A549 (cell line): ENCODE results near the gene ST8SIA4. TPM values are rescaled to one million over a fixed set of nuclear protein-coding genes. Genes with fewer than 3 reads are reported as not detected.

Experiments
- ATAC-seq, 2 experiments: fragments of 200-7000 bp in 1 of 2; fragments of >200 bp in 1 of 2; cut with Nextera tagmentation in 1 of 2; cut with Tn5 transposase in 1 of 2; 3 replicates each; pipeline versions ENCODE4 v1.8.0 to v1.9.1; 2018 to 2020; ENCODE audit warnings: mild to moderate bottlenecking in 1 of 2, moderate library complexity in 1 of 2
- CTCF ChIA-PET: fragments of 300-600 bp; sonication (Branson Sonifier 250); formaldehyde crosslinking; extraction: SDS; loops from one replicate; lab custom pipeline; 2021; ENCODE audit warnings: antibody characterized with exemption, inconsistent platforms; lab: Yijun Ruan, JAX
- POLR2A ChIA-PET: fragments of 350-600 bp; formaldehyde crosslinking; extraction: SDS; loops from one replicate; lab custom pipeline; 2021; ENCODE audit warnings: antibody characterized with exemption, inconsistent platforms; lab: Yijun Ruan, JAX
- DNase-seq, 2 experiments: peaks; one replicate each; pipeline versions ENCODE4 v3.0.0 to v3.0.0-alpha.2; 2011 to 2016; ENCODE audit warnings: low read depth in 1 of 2, low spot score in 1 of 2
- FAIRE-seq: peaks from 2 replicates; lab custom pipeline; 2011; peaks lifted over from hg19 to GRCh38; lab: Jason Lieb, UNC
- H3K27ac ChIP-seq, 2 experiments: fragments of >200 bp; sonication (Bioruptor Twin); formaldehyde crosslinking; 3 replicates each; pipeline ENCODE4 v1.5.1; 2016 to 2017
- H3K4me1 ChIP-seq: fragments of >200 bp; sonication (Bioruptor Twin); formaldehyde crosslinking; 3 replicates; pipeline ENCODE4 v1.6.1; 2016
- H3K4me2 ChIP-seq: fragments of >200 bp; sonication (Bioruptor Twin); formaldehyde crosslinking; 3 replicates; pipeline ENCODE4 v1.6.1; 2016
- H3K4me3 ChIP-seq: fragments of >200 bp; sonication (Bioruptor Twin); formaldehyde crosslinking; 3 replicates; pipeline ENCODE4 v1.5.1; 2016
- H3K9me3 ChIP-seq: fragments of >200 bp; sonication (Bioruptor Twin); formaldehyde crosslinking; 3 replicates; pipeline ENCODE4 v1.6.1; 2016
- E2F6 ChIP-seq: IDR thresholded peaks from 2 replicates; pipeline ENCODE4 v1.6.1; 2012; ENCODE audit warnings: low read depth, borderline replicate concordance
- GATA3 ChIP-seq: IDR thresholded peaks from 2 replicates; pipeline ENCODE4 v1.6.1; 2012; ENCODE audit warnings: borderline replicate concordance
- JUNB ChIP-seq: fragments of >200 bp; sonication (Bioruptor Twin); formaldehyde crosslinking; IDR thresholded peaks from 2 replicates; pipeline ENCODE4 v1.6.1; 2016
- MAX ChIP-seq: IDR thresholded peaks from 2 replicates; pipeline ENCODE4 v1.6.1; 2012
- PBX3 ChIP-seq: IDR thresholded peaks from 2 replicates; pipeline ENCODE4 v1.6.1; 2012
- POLR2A ChIP-seq: IDR thresholded peaks from 2 replicates; pipeline ENCODE4 v1.6.1; 2012; ENCODE audit warnings: mild to moderate bottlenecking, low read length
- TFCP2L1 ChIP-seq: fragments of 250-450 bp; sonication (Bioruptor Pico); IDR thresholded peaks from 2 replicates; pipeline ENCODE4 v1.5.0; 2021; ENCODE audit warnings: mild to moderate bottlenecking
- WGBS: methylation state at CpG from one replicate; pipeline ENCODE4 v1.1.6; 2017; ENCODE audit errors: missing lambda C conversion rate; 5-methylcytosine and 5-hydroxymethylcytosine counted together
- polyA plus RNA-seq, 4 experiments: library from polyadenylated mRNA; depleted of rRNA in 3 of 4; stranded (reverse); fragments of >200 nt; fragmentation: RNase III in 1 of 4; extraction: RNeasy Plus Mini Kit Qiagen cat#74134 plus additional on column Dnase treatment in 1 of 4; gene quantifications; 2 replicates in 3 of 4; 3 replicates in 1 of 4; pipeline ENCODE4 v1.2.3, GENCODE V29; 2011 to 2017
- TF ChIP-seq, protein P1 (sequence below): fragments of 200-600 bp; sonication (generic); IDR thresholded peaks from 2 replicates; pipeline ENCODE4 v1.6.1; 2016; ENCODE audit warnings: antibody characterized with exemption, mild to moderate bottlenecking, moderate library complexity

Gene ST8SIA4
- polyA plus RNA-seq, 2 of the 4 experiments (the other 2 are of a cell fraction), result 0.85 to 7.1 TPM

GRCh38 chr5:100902440-100903038 lies 543 bp downstream of the ST8SIA4 start:
- POLR2A ChIA-PET, result interaction anchor here (1.3 kb wide), 1 partner anchor 189 kb away, joined by 7 read pairs; no protein-coding TSS in a partner anchor
- peak in 1 of 2 experiments; percentile 16 for DNase-seq
- CTCF ChIA-PET, result interaction anchor here (0.6 to 1.4 kb wide), 3 partner anchors 128 to 304 kb away, joined by 3 to 7 read pairs (median 3); no protein-coding TSS in a partner anchor
- WGBS, result under 1% methylated on average over 12 of the region's 14 CpGs
- H3K4me2 ChIP-seq, result peak overlapping the region; percentile 91
- no peaks in the 10 kb centered on the region for H3K9me3 ChIP-seq
- 0 out of 2 replicates have a peak, but pooled peaks have one; percentile 5 for TF ChIP-seq MAX
- TF ChIP-seq PBX3, result no peak
- TF ChIP-seq, all 56 proteins: peak for 1
- Histone ChIP-seq H3K4me1 (peaks cover 11% of the 10 kb centered on the region; the same call in 1 of the 3 replicates), H3K4me3 (peak overlapping the region; percentile 63), H3K27ac (no peak overlapping the region; a peak in 2 of 6 replicates)
- ATAC-seq (peak; percentile 29 to 30; a peak in 3 of 6 replicates), FAIRE-seq (peak; percentile 43)

DNA sequence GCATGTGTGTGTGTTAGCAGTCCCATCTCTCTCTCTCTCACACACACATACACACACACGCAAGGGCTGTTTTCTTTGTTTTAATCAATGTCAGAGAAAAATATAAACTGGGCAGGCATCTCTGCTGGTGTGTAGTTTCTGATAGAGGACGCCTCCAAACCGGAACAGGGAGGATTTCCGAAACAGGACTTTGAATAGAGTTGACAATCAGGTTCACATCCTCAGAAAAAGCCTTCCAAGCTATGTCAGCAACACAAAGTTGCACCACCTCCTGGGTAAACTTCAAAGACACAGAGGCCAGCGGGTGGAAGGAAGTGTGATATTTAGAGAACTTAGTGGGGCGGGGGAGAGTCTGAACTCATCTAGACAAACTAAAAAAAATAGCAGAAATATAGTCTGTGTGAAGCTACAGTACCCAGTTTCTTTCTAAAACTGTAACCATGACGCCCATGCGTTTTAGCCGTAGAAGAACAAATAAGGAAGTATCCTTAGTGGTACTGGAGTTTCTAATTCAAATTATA lies 1.2 kb downstream of the ST8SIA4 start:
- WGBS, result 3% methylated on average over 9 of the region's 9 CpGs
- FAIRE-seq (no peak), DNase-seq (peak in 1 of 2 experiments; percentile 32), ATAC-seq (peak; percentile 7; a peak in 5 of 6 replicates)
- Histone ChIP-seq H3K27ac (no peak overlapping the region), H3K4me2 (peak overlapping the region; percentile 91), H3K9me3 (no peaks in the 10 kb centered on the region), H3K4me3 (peak overlapping the region; percentile 63), H3K4me1 (peaks cover 11% of the 10 kb centered on the region; the same call in 1 of the 3 replicates)
- CTCF ChIA-PET, result interaction anchor here (0.6 to 1.4 kb wide), 2 partner anchors 127 to 305 kb away, joined by 3 to 7 read pairs; no protein-coding TSS in a partner anchor
- POLR2A ChIA-PET, result no interaction called here
- no peak for TF ChIP-seq JUNB
- no peak for TF ChIP-seq MAX
- TF ChIP-seq GATA3, result no peak

DNA sequence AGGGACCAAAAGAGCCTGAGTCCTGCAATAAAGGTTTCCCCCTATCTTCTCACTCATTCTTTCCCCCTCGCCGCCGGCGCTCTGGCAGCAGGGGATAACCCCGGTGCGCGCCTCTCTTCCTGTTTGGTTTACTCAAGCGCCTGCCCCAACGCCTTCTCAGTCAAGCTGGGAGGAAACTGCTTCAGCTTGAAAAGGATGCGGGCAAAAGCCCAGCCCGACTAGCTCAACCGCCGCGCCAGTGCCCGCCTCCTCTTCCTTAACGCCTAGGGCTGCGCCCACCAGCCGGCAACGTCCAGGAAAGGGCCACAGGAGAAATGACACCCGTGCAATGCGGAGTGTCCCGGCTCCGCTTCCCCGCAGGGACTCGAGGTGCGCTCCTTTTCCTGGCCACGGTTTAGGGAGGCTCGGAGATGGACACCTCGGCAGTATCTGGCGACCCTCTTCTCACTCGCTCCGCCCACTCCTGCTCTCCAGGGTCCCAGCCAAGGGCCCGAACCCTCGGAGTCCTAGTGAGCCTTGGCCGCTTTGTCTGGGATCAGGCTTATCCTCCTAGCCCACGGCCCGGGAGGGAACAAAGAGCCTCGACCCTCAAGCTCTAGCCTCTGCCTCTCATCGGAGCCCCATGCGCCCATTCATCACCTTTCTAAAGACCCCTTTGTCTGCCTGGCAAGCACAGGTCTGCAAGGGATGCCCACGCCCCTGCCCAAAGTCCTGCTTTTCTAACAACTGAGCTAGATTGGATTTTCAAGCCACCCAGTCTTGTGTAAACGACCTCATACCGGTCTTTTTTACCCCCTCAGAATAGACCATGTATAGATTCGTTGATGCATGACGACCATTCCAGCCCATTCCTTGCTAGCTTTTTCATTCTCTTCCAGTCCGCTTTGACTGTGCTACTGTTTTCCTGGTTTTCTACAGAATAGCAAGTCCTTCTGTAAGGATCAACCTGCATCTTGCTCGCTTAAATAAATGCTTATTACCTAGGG lies 2.0 kb downstream of the ST8SIA4 start:
- ChIA-PET CTCF (interaction anchor here (0.7 to 1.6 kb wide), 5 partner anchors 12 to 366 kb away, joined by 3 to 7 read pairs (median 4); partner anchors contain the start of gene FAM174A), POLR2A (no interaction called here)
- peaks cover 11% of the 10 kb centered on the region; the same call in 1 of the 3 replicates for H3K4me1 ChIP-seq
- TF ChIP-seq E2F6 (0 out of 2 replicates have a peak, but pooled peaks have one; percentile 25), TFCP2L1 (CRISPR knock-in tag) (no peak), POLR2A (0 out of 2 replicates have a peak, but pooled peaks have one; percentile 21)
- TF ChIP-seq, protein P1, sequence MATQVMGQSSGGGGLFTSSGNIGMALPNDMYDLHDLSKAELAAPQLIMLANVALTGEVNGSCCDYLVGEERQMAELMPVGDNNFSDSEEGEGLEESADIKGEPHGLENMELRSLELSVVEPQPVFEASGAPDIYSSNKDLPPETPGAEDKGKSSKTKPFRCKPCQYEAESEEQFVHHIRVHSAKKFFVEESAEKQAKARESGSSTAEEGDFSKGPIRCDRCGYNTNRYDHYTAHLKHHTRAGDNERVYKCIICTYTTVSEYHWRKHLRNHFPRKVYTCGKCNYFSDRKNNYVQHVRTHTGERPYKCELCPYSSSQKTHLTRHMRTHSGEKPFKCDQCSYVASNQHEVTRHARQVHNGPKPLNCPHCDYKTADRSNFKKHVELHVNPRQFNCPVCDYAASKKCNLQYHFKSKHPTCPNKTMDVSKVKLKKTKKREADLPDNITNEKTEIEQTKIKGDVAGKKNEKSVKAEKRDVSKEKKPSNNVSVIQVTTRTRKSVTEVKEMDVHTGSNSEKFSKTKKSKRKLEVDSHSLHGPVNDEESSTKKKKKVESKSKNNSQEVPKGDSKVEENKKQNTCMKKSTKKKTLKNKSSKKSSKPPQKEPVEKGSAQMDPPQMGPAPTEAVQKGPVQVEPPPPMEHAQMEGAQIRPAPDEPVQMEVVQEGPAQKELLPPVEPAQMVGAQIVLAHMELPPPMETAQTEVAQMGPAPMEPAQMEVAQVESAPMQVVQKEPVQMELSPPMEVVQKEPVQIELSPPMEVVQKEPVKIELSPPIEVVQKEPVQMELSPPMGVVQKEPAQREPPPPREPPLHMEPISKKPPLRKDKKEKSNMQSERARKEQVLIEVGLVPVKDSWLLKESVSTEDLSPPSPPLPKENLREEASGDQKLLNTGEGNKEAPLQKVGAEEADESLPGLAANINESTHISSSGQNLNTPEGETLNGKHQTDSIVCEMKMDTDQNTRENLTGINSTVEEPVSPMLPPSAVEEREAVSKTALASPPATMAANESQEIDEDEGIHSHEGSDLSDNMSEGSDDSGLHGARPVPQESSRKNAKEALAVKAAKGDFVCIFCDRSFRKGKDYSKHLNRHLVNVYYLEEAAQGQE, result no peak
- peak overlapping the region; percentile 63 for H3K4me3 ChIP-seq
- WGBS, result 1% methylated on average over 27 of the region's 47 CpGs
- no peaks in the 10 kb centered on the region for H3K9me3 ChIP-seq
- peak; percentile 52 to 68 for ATAC-seq
- FAIRE-seq, result no peak
- peak in 1 of 2 experiments; percentile 65 for DNase-seq
- peak overlapping the region; percentile 57 to 79 for H3K27ac ChIP-seq
- peak overlapping the region; percentile 91 for H3K4me2 ChIP-seq
